ENCODE data around the gene ZSWIM6.

ZSWIM6 gene

GRCh38 chr5:61538722-61539501, 206.9 kb downstream of the ZSWIM6 start:
- H3K9ac ChIP-seq (ENCODE audit: low read depth, low read length): no peak overlapping the region
- H3K27me3 ChIP-seq (ENCODE audit: insufficient read depth, low read length): no peaks in the 10 kb centered on the region
- no peak overlapping the region for H3K27ac ChIP-seq (ENCODE audit: low read length)
- H3K9me3 ChIP-seq (ENCODE audit: insufficient read depth, low read depth, low read length): peaks cover 11% of the 10 kb centered on the region; the same call in 1 of the 2 replicates
- peaks cover 73% of the 10 kb centered on the region for H3K36me3 ChIP-seq (ENCODE audit: insufficient read depth, low read depth, low read length)
- H3K4me1 ChIP-seq (ENCODE audit: insufficient read depth, low read length): no peaks in the 10 kb centered on the region
- no peak overlapping the region for H3K4me3 ChIP-seq (ENCODE audit: low read length)

GRCh38 chr5:61549530-61549929, 217.5 kb downstream of the ZSWIM6 start:
- no peaks in the 10 kb centered on the region for H3K4me1 ChIP-seq (ENCODE audit: insufficient read depth, low read length)
- no peak overlapping the region for H3K9ac ChIP-seq (ENCODE audit: low read depth, low read length)
- H3K9me3 ChIP-seq (ENCODE audit: insufficient read depth, low read depth, low read length): peaks cover 10% of the 10 kb centered on the region; the same call in 1 of the 2 replicates
- H3K27me3 ChIP-seq (ENCODE audit: insufficient read depth, low read length): no peaks in the 10 kb centered on the region
- H3K36me3 ChIP-seq (ENCODE audit: insufficient read depth, low read depth, low read length): no peaks in the 10 kb centered on the region; the same call in none of the 2 replicates
- H3K27ac ChIP-seq (ENCODE audit: low read length): no peak overlapping the region
- no peak overlapping the region for H3K4me3 ChIP-seq (ENCODE audit: low read length)

- Histone ChIP-seq H3K36me3 (ENCODE audit: insufficient read depth, low read depth, low read length) (no peaks in the 10 kb centered on the region), H3K9ac (ENCODE audit: low read depth, low read length) (no peak overlapping the region), H3K4me1 (ENCODE audit: insufficient read depth, low read length) (no peaks in the 10 kb centered on the region), H3K9me3 (ENCODE audit: insufficient read depth, low read depth, low read length) (peaks cover 13% of the 10 kb centered on the region; the same call in 1 of the 2 replicates), H3K27me3 (ENCODE audit: insufficient read depth, low read length) (no peaks in the 10 kb centered on the region), H3K4me3 (ENCODE audit: low read length) (no peak overlapping the region), H3K27ac (ENCODE audit: low read length) (no peak overlapping the region)
Measured at GRCh38 chr5:61551637-61552313, 219.7 kb downstream of the ZSWIM6 start.

GRCh38 chr5:61559146-61559545, 227.1 kb downstream of the ZSWIM6 start:
- Histone ChIP-seq H3K9ac (ENCODE audit: low read depth, low read length) (no peak overlapping the region), H3K27ac (ENCODE audit: low read length) (no peak overlapping the region), H3K27me3 (ENCODE audit: insufficient read depth, low read length) (no peaks in the 10 kb centered on the region), H3K9me3 (ENCODE audit: insufficient read depth, low read depth, low read length) (peaks cover 6% of the 10 kb centered on the region; the same call in 1 of the 2 replicates), H3K4me1 (ENCODE audit: insufficient read depth, low read length) (no peaks in the 10 kb centered on the region), H3K4me3 (ENCODE audit: low read length) (no peak overlapping the region), H3K36me3 (ENCODE audit: insufficient read depth, low read depth, low read length) (no peaks in the 10 kb centered on the region)

DNA sequence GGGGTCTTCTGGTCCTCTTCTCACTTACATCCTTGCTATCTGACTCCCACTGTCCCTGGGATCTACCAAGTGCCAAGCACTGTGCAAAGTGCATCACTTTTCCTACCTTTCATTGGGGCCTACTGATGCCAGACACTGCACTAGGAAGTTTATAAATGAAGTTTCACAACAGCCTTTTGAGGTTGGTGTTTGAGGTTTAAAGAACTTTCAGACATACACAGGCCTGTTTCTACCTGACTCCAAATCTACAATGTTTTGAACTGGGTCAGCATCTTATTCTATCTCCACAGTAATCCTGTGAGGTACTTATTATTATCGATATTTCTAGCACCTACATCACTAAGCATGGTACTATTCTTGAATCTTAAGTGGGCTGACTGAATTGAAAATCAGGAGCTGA, 227.7 kb downstream of the ZSWIM6 start:
- H3K36me3 ChIP-seq (ENCODE audit: insufficient read depth, low read depth, low read length): no peaks in the 10 kb centered on the region
- H3K9me3 ChIP-seq (ENCODE audit: insufficient read depth, low read depth, low read length): peaks cover under 1% of the 10 kb centered on the region; the same call in 1 of the 2 replicates
- no peak overlapping the region for H3K9ac ChIP-seq (ENCODE audit: low read depth, low read length)
- H3K27me3 ChIP-seq (ENCODE audit: insufficient read depth, low read length): no peaks in the 10 kb centered on the region
- no peak overlapping the region for H3K27ac ChIP-seq (ENCODE audit: low read length)
- no peak overlapping the region for H3K4me3 ChIP-seq (ENCODE audit: low read length)
- H3K4me1 ChIP-seq (ENCODE audit: insufficient read depth, low read length): no peaks in the 10 kb centered on the region

DNA sequence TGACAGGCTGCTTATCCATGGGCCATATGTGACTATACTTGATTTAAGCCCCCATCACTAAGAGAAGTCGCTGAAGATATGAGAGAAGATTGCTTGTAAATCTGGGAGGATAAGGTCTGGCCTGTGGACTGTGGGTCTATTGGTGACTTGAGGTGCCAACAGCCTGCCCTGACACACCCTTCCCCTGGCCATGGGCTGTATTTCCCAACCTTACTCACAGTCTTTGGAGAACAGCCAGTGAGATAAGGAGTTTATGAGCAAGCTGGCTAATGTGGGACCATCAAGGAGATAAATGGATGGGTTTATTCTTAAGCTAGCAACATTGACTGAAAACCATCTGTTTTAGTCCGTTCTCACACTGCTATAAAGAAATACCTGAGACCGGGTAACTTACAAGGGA, 231.3 kb downstream of the ZSWIM6 start:
- Histone ChIP-seq H3K36me3 (ENCODE audit: insufficient read depth, low read depth, low read length) (no peaks in the 10 kb centered on the region), H3K4me3 (ENCODE audit: low read length) (no peak overlapping the region), H3K9me3 (ENCODE audit: insufficient read depth, low read depth, low read length) (no peaks in the 10 kb centered on the region), H3K9ac (ENCODE audit: low read depth, low read length) (no peak overlapping the region), H3K4me1 (ENCODE audit: insufficient read depth, low read length) (no peaks in the 10 kb centered on the region), H3K27me3 (ENCODE audit: insufficient read depth, low read length) (no peaks in the 10 kb centered on the region), H3K27ac (ENCODE audit: low read length) (no peak overlapping the region)

- no peak overlapping the region for H3K27ac ChIP-seq (ENCODE audit: low read length)
- no peaks in the 10 kb centered on the region for H3K36me3 ChIP-seq (ENCODE audit: insufficient read depth, low read depth, low read length)
- no peaks in the 10 kb centered on the region for H3K4me1 ChIP-seq (ENCODE audit: insufficient read depth, low read length)
- H3K9ac ChIP-seq (ENCODE audit: low read depth, low read length): no peak overlapping the region
- H3K4me3 ChIP-seq (ENCODE audit: low read length): no peak overlapping the region
- H3K9me3 ChIP-seq (ENCODE audit: insufficient read depth, low read depth, low read length): no peaks in the 10 kb centered on the region
- no peaks in the 10 kb centered on the region for H3K27me3 ChIP-seq (ENCODE audit: insufficient read depth, low read length)
Measured at GRCh38 chr5:61567337-61567736, 235.3 kb downstream of the ZSWIM6 start.

DNA sequence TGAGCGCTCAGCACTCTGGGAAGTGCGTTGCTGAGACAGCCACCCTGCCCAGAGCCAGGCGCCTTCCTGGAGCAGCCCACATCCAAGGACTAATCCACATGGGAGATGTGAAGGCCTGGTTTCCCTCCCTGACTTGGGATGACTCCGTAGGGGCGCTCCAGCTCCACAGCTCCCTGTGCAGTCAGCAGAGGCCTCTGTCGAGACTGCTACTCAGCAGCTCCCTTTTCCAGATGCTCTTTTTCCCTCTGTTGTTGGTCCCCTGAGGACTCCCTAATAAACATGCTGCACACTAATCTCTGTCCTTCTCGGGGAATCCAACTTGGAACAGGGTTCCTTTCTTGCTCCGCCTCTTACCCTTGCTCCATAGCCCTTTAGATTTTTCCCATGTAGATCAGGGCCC, 237.3 kb downstream of the ZSWIM6 start:
- H3K27ac ChIP-seq (ENCODE audit: low read length): no peak overlapping the region
- no peaks in the 10 kb centered on the region for H3K27me3 ChIP-seq (ENCODE audit: insufficient read depth, low read length)
- H3K36me3 ChIP-seq (ENCODE audit: insufficient read depth, low read depth, low read length): no peaks in the 10 kb centered on the region
- no peak overlapping the region for H3K4me3 ChIP-seq (ENCODE audit: low read length)
- no peak overlapping the region for H3K9ac ChIP-seq (ENCODE audit: low read depth, low read length)
- no peaks in the 10 kb centered on the region for H3K4me1 ChIP-seq (ENCODE audit: insufficient read depth, low read length)
- no peaks in the 10 kb centered on the region for H3K9me3 ChIP-seq (ENCODE audit: insufficient read depth, low read depth, low read length)

- Histone ChIP-seq H3K27ac (ENCODE audit: low read length) (no peak overlapping the region), H3K4me1 (ENCODE audit: insufficient read depth, low read length) (no peaks in the 10 kb centered on the region), H3K27me3 (ENCODE audit: insufficient read depth, low read length) (no peaks in the 10 kb centered on the region), H3K4me3 (ENCODE audit: low read length) (no peak overlapping the region), H3K9ac (ENCODE audit: low read depth, low read length) (no peak overlapping the region), H3K36me3 (ENCODE audit: insufficient read depth, low read depth, low read length) (no peaks in the 10 kb centered on the region), H3K9me3 (ENCODE audit: insufficient read depth, low read depth, low read length) (no peaks in the 10 kb centered on the region)
Measured at GRCh38 chr5:61570767-61571166, 238.7 kb downstream of the ZSWIM6 start.

DNA sequence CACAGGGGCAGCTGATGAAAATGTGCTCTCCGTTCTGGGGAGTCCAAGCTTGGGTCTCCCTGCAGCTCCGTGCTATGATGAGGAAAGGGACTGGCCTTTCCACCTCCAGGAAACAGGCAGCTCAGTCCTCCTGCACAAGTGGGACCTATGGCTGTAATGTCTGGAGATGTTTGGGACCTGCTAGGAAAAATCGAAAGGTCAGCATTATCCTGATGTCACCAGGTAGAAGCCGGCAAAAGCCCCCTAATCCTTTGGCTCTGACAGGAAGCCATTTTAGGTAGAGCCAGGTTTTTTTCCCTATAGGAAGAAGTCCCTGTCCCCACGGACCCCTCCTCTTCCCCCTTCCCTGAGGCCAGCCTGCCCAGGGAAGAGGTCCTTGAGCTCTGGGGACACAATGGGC, 240.9 kb downstream of the ZSWIM6 start:
- Histone ChIP-seq H3K27me3 (ENCODE audit: insufficient read depth, low read length) (no peaks in the 10 kb centered on the region), H3K4me3 (ENCODE audit: low read length) (no peak overlapping the region), H3K27ac (ENCODE audit: low read length) (no peak overlapping the region), H3K9ac (ENCODE audit: low read depth, low read length) (no peak overlapping the region), H3K36me3 (ENCODE audit: insufficient read depth, low read depth, low read length) (no peaks in the 10 kb centered on the region), H3K4me1 (ENCODE audit: insufficient read depth, low read length) (no peaks in the 10 kb centered on the region), H3K9me3 (ENCODE audit: insufficient read depth, low read depth, low read length) (no peaks in the 10 kb centered on the region)

DNA sequence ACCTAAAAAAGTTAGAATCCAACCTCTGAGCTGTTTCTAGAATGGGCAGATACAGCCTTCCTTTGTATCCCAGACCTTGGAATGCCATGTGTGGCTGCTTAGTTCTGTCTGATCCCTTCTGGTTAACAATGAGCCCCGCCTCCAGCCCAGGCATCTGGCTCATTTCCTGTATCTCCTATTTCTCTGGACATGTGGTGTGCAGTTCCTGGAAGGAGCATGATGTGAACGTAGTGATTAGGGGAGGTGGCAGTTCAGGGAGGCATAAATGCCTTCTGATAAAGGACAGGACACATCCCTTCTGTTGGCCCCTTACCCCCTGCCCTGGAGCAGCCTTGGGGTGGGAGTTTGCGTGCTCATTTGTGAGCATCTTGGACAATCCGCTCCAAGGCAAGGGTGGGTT, 243.0 kb downstream of the ZSWIM6 start:
- H3K27ac ChIP-seq (ENCODE audit: low read length): no peak overlapping the region

GRCh38 chr5:61575581-61575980, 243.5 kb downstream of the ZSWIM6 start:
- no peaks in the 10 kb centered on the region for H3K27me3 ChIP-seq (ENCODE audit: insufficient read depth, low read length)
- no peak overlapping the region for H3K9ac ChIP-seq (ENCODE audit: low read depth, low read length)
- H3K36me3 ChIP-seq (ENCODE audit: insufficient read depth, low read depth, low read length): no peaks in the 10 kb centered on the region
- no peaks in the 10 kb centered on the region for H3K4me1 ChIP-seq (ENCODE audit: insufficient read depth, low read length)
- H3K4me3 ChIP-seq (ENCODE audit: low read length): no peak overlapping the region
- H3K27ac ChIP-seq (ENCODE audit: low read length): no peak overlapping the region
- H3K9me3 ChIP-seq (ENCODE audit: insufficient read depth, low read depth, low read length): no peaks in the 10 kb centered on the region

More for the DNA sequence above, 243.0 kb downstream of the ZSWIM6 start:
- Histone ChIP-seq H3K4me3 (ENCODE audit: low read length) (no peak overlapping the region), H3K9ac (ENCODE audit: low read depth, low read length) (no peak overlapping the region), H3K27me3 (ENCODE audit: insufficient read depth, low read length) (no peaks in the 10 kb centered on the region), H3K4me1 (ENCODE audit: insufficient read depth, low read length) (no peaks in the 10 kb centered on the region), H3K36me3 (ENCODE audit: insufficient read depth, low read depth, low read length) (no peaks in the 10 kb centered on the region), H3K9me3 (ENCODE audit: insufficient read depth, low read depth, low read length) (no peaks in the 10 kb centered on the region)
